Measurements from ENCODE around the gene FZD1.

FZD1 gene

GRCh38 chr7:91264046-91264923 lies at the start of gene FZD1:
Gene FZD1, plus strand, starts transcription at chr7:91264433. Its CDS starts 448 bp downstream, at chr7:91264881.
- no peaks in the 10 kb centered on the region for H3K9me3 Mint-ChIP-seq
- H3K36me3 Mint-ChIP-seq (ENCODE audit: low read depth) = no peaks in the 10 kb centered on the region
- peak within 1 kb of the TSS; percentile 73 for H3K27ac Mint-ChIP-seq
- peak within 1 kb of the TSS; percentile 93 for H3K4me3 Mint-ChIP-seq
- peaks cover 58% of the 10 kb centered on the region for H3K27me3 Mint-ChIP-seq (ENCODE audit: low read depth, poor library complexity)
- peak; percentile 94 for DNase-seq
- TF ChIP-seq, protein P1, sequence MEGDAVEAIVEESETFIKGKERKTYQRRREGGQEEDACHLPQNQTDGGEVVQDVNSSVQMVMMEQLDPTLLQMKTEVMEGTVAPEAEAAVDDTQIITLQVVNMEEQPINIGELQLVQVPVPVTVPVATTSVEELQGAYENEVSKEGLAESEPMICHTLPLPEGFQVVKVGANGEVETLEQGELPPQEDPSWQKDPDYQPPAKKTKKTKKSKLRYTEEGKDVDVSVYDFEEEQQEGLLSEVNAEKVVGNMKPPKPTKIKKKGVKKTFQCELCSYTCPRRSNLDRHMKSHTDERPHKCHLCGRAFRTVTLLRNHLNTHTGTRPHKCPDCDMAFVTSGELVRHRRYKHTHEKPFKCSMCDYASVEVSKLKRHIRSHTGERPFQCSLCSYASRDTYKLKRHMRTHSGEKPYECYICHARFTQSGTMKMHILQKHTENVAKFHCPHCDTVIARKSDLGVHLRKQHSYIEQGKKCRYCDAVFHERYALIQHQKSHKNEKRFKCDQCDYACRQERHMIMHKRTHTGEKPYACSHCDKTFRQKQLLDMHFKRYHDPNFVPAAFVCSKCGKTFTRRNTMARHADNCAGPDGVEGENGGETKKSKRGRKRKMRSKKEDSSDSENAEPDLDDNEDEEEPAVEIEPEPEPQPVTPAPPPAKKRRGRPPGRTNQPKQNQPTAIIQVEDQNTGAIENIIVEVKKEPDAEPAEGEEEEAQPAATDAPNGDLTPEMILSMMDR (IDR thresholded peaks at IDR 0.05) = no peak
- peaks cover 41% of the 10 kb centered on the region for H3K4me1 Mint-ChIP-seq

DNA sequence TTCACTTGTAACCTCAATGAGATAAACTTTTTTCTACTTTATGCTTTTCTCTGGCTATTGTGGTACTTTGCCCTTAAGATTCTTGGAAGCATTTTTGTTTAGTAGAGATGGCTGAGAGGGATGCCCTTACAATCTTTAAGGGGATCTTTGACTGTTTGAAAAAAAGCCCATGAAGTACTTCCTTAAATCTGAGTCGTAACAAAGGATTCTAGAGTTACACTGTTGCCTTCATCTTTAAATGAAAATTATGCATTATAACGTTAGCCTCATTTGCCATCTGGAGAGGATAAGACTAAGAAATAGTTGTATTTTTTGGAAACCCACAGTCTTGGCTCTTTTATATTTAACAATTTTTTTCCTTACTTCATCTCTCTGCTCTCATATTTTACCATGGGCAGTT lies 37.8 kb upstream of the FZD1 start:
- H3K36me3 Mint-ChIP-seq (ENCODE audit: low read depth) = no peaks in the 10 kb centered on the region
- peaks cover 5% of the 10 kb centered on the region for H3K27me3 Mint-ChIP-seq (ENCODE audit: low read depth, poor library complexity)
- H3K4me3 Mint-ChIP-seq = no peak overlapping the region
- no peaks in the 10 kb centered on the region for H3K4me1 Mint-ChIP-seq
- no peak for DNase-seq
- H3K9me3 Mint-ChIP-seq = peaks cover 15% of the 10 kb centered on the region
- TF ChIP-seq, protein P1 (IDR thresholded peaks at IDR 0.05) = no peak
- H3K27ac Mint-ChIP-seq = no peak overlapping the region

DNA sequence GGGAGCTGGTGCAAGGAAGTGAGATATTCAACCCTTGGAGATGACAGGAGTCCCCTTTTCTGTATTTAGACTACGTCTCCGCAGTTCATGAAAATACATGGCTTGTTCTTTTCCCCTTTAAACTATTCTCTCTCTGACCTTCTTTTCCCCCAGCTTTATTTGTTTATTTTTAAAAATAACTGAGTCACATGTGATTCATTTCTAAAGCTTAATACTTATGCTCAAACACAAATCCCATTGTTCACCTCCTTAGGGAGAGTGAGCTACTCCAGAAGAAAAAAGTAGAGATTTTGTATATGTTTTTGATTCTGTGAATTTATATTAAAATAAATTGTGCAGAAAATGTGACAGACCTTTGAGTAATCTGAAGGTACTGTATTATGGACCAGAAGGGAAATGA lies 35.9 kb upstream of the FZD1 start:
- H3K9me3 Mint-ChIP-seq = peaks cover 15% of the 10 kb centered on the region
- no peaks in the 10 kb centered on the region for H3K36me3 Mint-ChIP-seq (ENCODE audit: low read depth)
- DNase-seq = no peak
- H3K4me1 Mint-ChIP-seq = no peaks in the 10 kb centered on the region
- TF ChIP-seq, protein P1 (IDR thresholded peaks at IDR 0.05) = no peak
- no peak overlapping the region for H3K27ac Mint-ChIP-seq
- peaks cover 10% of the 10 kb centered on the region for H3K27me3 Mint-ChIP-seq (ENCODE audit: low read depth, poor library complexity)
- no peak overlapping the region for H3K4me3 Mint-ChIP-seq

- no peak for DNase-seq
- H3K27me3 Mint-ChIP-seq (ENCODE audit: low read depth, poor library complexity) = peaks cover 10% of the 10 kb centered on the region
- TF ChIP-seq, protein P1 (IDR thresholded peaks at IDR 0.05) = no peak
- peaks cover 15% of the 10 kb centered on the region for H3K9me3 Mint-ChIP-seq
- no peak overlapping the region for H3K4me3 Mint-ChIP-seq
- H3K36me3 Mint-ChIP-seq (ENCODE audit: low read depth) = no peaks in the 10 kb centered on the region
- no peak overlapping the region for H3K27ac Mint-ChIP-seq
- no peaks in the 10 kb centered on the region for H3K4me1 Mint-ChIP-seq
Measured at GRCh38 chr7:91228927-91229558, 35.2 kb upstream of the FZD1 start.

DNA sequence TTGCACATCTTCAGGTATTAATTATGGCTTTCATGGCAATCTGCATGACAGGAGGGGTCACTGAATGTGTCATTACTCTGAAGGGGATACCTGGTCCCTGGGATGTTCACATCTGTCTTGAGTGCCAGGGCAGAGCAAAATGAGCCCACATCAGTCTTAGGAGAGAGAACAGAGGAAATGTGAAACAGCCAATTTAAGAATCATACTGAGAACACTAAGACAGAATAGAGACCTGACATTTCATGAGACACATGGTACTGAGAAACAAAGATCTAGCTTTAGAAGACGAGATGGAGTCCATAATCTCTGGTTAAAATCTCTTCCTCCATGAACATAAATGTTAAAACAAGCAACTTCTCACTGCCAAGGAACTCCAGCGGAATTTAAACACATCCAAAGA lies 34.1 kb upstream of the FZD1 start:
- no peak for DNase-seq
- Mint-ChIP-seq H3K4me1 (no peaks in the 10 kb centered on the region), H3K9me3 (peaks cover 15% of the 10 kb centered on the region), H3K36me3 (ENCODE audit: low read depth) (no peaks in the 10 kb centered on the region), H3K4me3 (no peak overlapping the region), H3K27me3 (ENCODE audit: low read depth, poor library complexity) (peaks cover 10% of the 10 kb centered on the region), H3K27ac (no peak overlapping the region)
- TF ChIP-seq, protein P1 (IDR thresholded peaks at IDR 0.05) = no peak
